ENCODE measurements around the gene LDLR. TPM values are rescaled to one million over a fixed set of nuclear protein-coding genes. Genes with fewer than 3 reads are reported as not detected.

Gene LDLR
- total RNA-seq, 2 donors from 2014 or later, result 61.0 to 101 TPM

DNA sequence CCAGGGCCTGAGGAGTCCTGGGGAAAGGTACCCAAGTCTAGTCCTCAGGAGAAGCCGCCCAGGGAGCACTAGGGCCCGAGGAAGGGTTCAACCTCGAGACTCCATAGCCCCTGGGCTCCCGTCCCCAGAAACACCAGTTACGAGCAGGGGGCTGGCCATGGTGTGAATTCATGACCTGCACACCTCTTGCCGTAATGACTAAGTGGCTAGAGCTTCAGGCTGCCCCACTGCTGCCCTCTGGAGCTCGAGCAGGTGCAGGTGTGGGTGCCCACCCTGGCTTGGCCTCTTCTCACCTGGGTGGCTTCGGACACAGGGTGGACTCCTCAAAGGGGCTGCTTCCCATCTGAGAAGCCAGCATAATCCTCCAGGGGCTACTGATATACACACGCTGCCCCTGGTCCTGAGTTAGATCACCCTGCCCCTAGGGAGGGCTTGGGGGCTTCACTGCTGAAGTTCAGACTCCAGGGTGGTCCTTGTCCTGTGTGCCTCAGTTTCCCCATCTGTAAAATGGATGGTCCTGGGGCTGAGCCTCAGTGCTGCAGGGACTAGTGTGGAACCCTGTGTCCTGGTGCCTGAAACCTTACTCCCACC is 52.8 kb downstream of the LDLR start:
- Mint-ChIP-seq H3K27ac (no peak overlapping the region), H3K4me1 (peaks cover 8% of the 10 kb centered on the region)

DNA sequence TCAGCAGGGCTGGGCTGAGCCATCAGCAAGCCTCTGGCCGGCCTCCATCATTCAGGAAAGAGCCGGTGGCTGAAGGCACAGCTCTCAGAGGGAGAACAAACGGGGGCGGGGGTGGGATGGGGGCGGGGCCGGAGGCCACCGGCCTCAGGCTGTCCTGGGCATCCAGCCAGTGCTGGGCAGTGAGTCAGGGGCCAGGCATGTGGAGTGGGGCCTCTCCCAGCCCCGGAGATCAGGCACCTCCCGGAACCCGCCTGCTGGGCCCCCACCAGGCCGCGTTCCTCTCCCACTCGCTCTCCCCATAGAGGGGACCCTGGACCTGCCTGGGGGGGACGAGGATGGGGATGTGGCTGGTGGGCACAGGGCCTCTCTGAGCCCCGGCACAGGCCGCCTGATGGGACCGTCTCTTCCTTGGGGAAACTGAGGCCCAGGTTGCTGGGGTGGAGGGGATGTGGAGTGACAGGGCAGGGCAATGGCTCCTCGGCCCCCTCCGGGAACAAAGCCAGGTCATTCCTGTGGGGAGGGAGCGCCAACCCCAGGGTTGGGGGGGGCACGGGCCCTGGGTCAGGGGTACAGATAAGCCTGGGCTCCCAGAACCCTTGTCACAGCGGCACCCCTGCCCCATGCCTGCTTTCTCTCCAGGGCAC is 53.4 kb downstream of the LDLR start:
- peaks cover 21% of the 10 kb centered on the region for H3K36me3 Mint-ChIP-seq (ENCODE audit: low read depth)
- H3K4me1 ChIP-seq (ENCODE audit: control insufficient read depth, insufficient read depth, low read length), result peaks cover 5% of the 10 kb centered on the region
- H3K4me1 Mint-ChIP-seq, result peaks cover 7% of the 10 kb centered on the region
- H3K27me3 Mint-ChIP-seq (ENCODE audit: insufficient read depth), result no peaks in the 10 kb centered on the region
- H3K9me3 Mint-ChIP-seq, result no peaks in the 10 kb centered on the region
- H3K36me3 ChIP-seq (ENCODE audit: control insufficient read depth, insufficient read depth, low read length), result peaks cover 14% of the 10 kb centered on the region
- no peaks in the 10 kb centered on the region for H3K27me3 ChIP-seq (ENCODE audit: control insufficient read depth, insufficient read depth, low read length, poor library complexity, severe bottlenecking)
- H3K27ac ChIP-seq (ENCODE audit: low read depth, low read length), result peak overlapping the region; percentile 81
- H3K4me3 ChIP-seq (ENCODE audit: low read length), result no peak overlapping the region
- H3K9ac ChIP-seq (ENCODE audit: extremely low read depth, low read length, poor library complexity, severe bottlenecking), result no peak overlapping the region
- 20 to 49% methylated on average over 2 to 22 of the region's 22 CpGs for WGBS, 2 experiments (ENCODE audit: insufficient coverage in 1 of 2, insufficient read length in 1 of 2)
- no peak for TF ChIP-seq CTCF (conservative IDR thresholded peaks at IDR 0.05)
- no peak overlapping the region for H3K27ac Mint-ChIP-seq
- DNase-seq, result peak; percentile 94
- H3K9me3 ChIP-seq (ENCODE audit: control insufficient read depth, low read length), result no peaks in the 10 kb centered on the region
- no peak overlapping the region for H3K4me3 Mint-ChIP-seq

More for the DNA sequence above, 52.8 kb downstream of the LDLR start:
- 85 to 95% methylated on average over 3 to 9 of the region's 9 CpGs for WGBS, 2 experiments (ENCODE audit: insufficient coverage in 1 of 2, insufficient read length in 1 of 2)
- peak; percentile 79 for DNase-seq
- Histone ChIP-seq H3K9me3 (ENCODE audit: control insufficient read depth, low read length) (no peaks in the 10 kb centered on the region), H3K27me3 (ENCODE audit: control insufficient read depth, insufficient read depth, low read length, poor library complexity, severe bottlenecking) (no peaks in the 10 kb centered on the region), H3K27ac (ENCODE audit: low read depth, low read length) (no peak overlapping the region), H3K9ac (ENCODE audit: extremely low read depth, low read length, poor library complexity, severe bottlenecking) (no peak overlapping the region), H3K4me1 (ENCODE audit: control insufficient read depth, insufficient read depth, low read length) (peaks cover 5% of the 10 kb centered on the region), H3K4me3 (ENCODE audit: low read length) (no peak overlapping the region), H3K36me3 (ENCODE audit: control insufficient read depth, insufficient read depth, low read length) (peaks cover 14% of the 10 kb centered on the region)
- Mint-ChIP-seq H3K9me3 (no peaks in the 10 kb centered on the region), H3K36me3 (ENCODE audit: low read depth) (peaks cover 18% of the 10 kb centered on the region), H3K4me3 (no peak overlapping the region), H3K27me3 (ENCODE audit: insufficient read depth) (no peaks in the 10 kb centered on the region)
- TF ChIP-seq CTCF (conservative IDR thresholded peaks at IDR 0.05), result peak; percentile 50

DNA sequence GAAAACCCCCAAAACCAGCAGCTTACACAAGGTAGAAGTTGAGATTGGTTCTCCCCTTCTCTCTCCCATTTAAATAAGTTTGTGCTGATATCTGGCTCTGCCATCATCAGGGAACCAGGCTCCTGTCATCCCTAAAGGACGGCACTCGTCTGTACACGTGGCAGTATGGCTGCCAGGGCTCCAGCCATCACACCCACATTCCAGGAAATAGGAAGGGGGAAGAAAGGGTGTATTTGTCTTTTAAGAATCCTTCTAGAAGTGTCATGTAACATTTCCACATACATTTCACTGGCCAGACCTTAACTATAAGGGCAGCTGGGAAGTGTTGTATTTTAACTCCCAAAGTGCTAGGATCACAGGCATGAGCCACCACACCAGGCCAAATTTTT is 56.3 kb downstream of the LDLR start:
- Mint-ChIP-seq H3K27ac (no peak overlapping the region), H3K9me3 (no peaks in the 10 kb centered on the region), H3K4me3 (no peak overlapping the region), H3K36me3 (ENCODE audit: low read depth) (peaks cover 28% of the 10 kb centered on the region), H3K27me3 (ENCODE audit: insufficient read depth) (no peaks in the 10 kb centered on the region), H3K4me1 (peaks cover 2% of the 10 kb centered on the region)
- Histone ChIP-seq H3K9me3 (ENCODE audit: control insufficient read depth, low read length) (no peaks in the 10 kb centered on the region), H3K27me3 (ENCODE audit: control insufficient read depth, insufficient read depth, low read length, poor library complexity, severe bottlenecking) (no peaks in the 10 kb centered on the region), H3K4me1 (ENCODE audit: control insufficient read depth, insufficient read depth, low read length) (peaks cover 5% of the 10 kb centered on the region), H3K36me3 (ENCODE audit: control insufficient read depth, insufficient read depth, low read length) (peaks cover 19% of the 10 kb centered on the region), H3K4me3 (ENCODE audit: low read length) (no peak overlapping the region), H3K27ac (ENCODE audit: low read depth, low read length) (no peak overlapping the region), H3K9ac (ENCODE audit: extremely low read depth, low read length, poor library complexity, severe bottlenecking) (no peak overlapping the region)
- DNase-seq, result no peak
- no peak for TF ChIP-seq CTCF (conservative IDR thresholded peaks at IDR 0.05)
- WGBS, 2 experiments (ENCODE audit: insufficient coverage in 1 of 2, insufficient read length in 1 of 2), result 95% methylated on average over 3 of the region's 3 CpGs; no CpG with 5 or more reads in 1 of the 2 experiments

Data from endodermal cell (in vitro differentiated cells).